Activated CD4-positive, alpha-beta T cell treated with anti-CD3 and anti-CD28 coated beads, Interleukin-2, Interleukin-4, amounts not matched to agents 100 ng/mL and 50 ng/mL, durations not matched to agents 16 hours and 8 hours (primary cell): ENCODE results near the gene HSPB6.
"Not testable (repeated sequence)": the region's sequence is repeated elsewhere in the genome, so short reads cannot be mapped to it uniquely, and the experiment has no call there.

ENCODE experiments used
- DNase-seq: peaks from one replicate; pipeline ENCODE4 v3.0.0-alpha.2; 2020; ENCODE audit warnings: low spot score

HSPB6 gene

GRCh38 chr19:35756377-35757230 lies at the start of gene HSPB6:
TSS of gene HSPB6 (minus strand) at chr19:35757029. CDS start at chr19:35757008, 21 bp downstream.
- DNase-seq = no peak

GRCh38 chr19:35806597-35806996 lies 49.8 kb upstream of the HSPB6 start:
- no peak for DNase-seq

GRCh38 chr19:35805526-35806102 lies 48.8 kb upstream of the HSPB6 start:
- DNase-seq = no peak

GRCh38 chr19:35801828-35802227 lies 45.0 kb upstream of the HSPB6 start:
- DNase-seq = no peak

GRCh38 chr19:35797663-35798062 lies 40.8 kb upstream of the HSPB6 start:
- DNase-seq = no peak

- DNase-seq = no peak
These were observed 40.1 kb upstream of the HSPB6 start for GRCh38 chr19:35796645-35797542.

- DNase-seq = not testable (repeated sequence)
These were observed 38.7 kb upstream of the HSPB6 start for GRCh38 chr19:35795564-35795963.

GRCh38 chr19:35793381-35794165 lies 36.7 kb upstream of the HSPB6 start:
- DNase-seq = no peak

GRCh38 chr19:35792888-35793287 lies 36.1 kb upstream of the HSPB6 start:
- no peak for DNase-seq

GRCh38 chr19:35792312-35792711 lies 35.5 kb upstream of the HSPB6 start:
- no peak for DNase-seq

GRCh38 chr19:35791814-35792279 lies 35.0 kb upstream of the HSPB6 start:
- no peak for DNase-seq

- no peak for DNase-seq
These were observed 34.4 kb upstream of the HSPB6 start for GRCh38 chr19:35790981-35791813.

- no peak for DNase-seq
These were observed 33.4 kb upstream of the HSPB6 start for GRCh38 chr19:35789978-35790944.

- no peak for DNase-seq
These were observed 32.6 kb upstream of the HSPB6 start for GRCh38 chr19:35789195-35789977.

GRCh38 chr19:35788205-35788960 lies 31.6 kb upstream of the HSPB6 start:
- DNase-seq = no peak

- no peak for DNase-seq
These were observed 30.5 kb upstream of the HSPB6 start for GRCh38 chr19:35787227-35787799.
